Kidney tubule cell (primary cell): ENCODE results near the gene AJUBA.
A peak's percentile ranks its signal among the peaks of the same experiment; 100 is the strongest.
"Not testable (repeated sequence)": the region's sequence is repeated elsewhere in the genome, so short reads cannot be mapped to it uniquely, and the experiment has no call there.

Experiments used
- DNase-seq: peaks from one replicate; pipeline ENCODE4 v3.0.0-alpha.2; 2018; ENCODE audit warnings: low spot score

The AJUBA gene

GRCh38 chr14:22982477-22983245 is at the start of gene AJUBA:
AJUBA (minus strand) TSS chr14:22982551; CDS start chr14:22982266, 285 bp downstream.
- peak; percentile 95 for DNase-seq

GRCh38 chr14:23030936-23031335 is 48.6 kb upstream of the AJUBA start:
- no peak for DNase-seq

- DNase-seq: no peak
These were observed 46.4 kb upstream of the AJUBA start for GRCh38 chr14:23028799-23029198.

GRCh38 chr14:23025151-23025814 is 42.9 kb upstream of the AJUBA start:
- no peak for DNase-seq

DNA sequence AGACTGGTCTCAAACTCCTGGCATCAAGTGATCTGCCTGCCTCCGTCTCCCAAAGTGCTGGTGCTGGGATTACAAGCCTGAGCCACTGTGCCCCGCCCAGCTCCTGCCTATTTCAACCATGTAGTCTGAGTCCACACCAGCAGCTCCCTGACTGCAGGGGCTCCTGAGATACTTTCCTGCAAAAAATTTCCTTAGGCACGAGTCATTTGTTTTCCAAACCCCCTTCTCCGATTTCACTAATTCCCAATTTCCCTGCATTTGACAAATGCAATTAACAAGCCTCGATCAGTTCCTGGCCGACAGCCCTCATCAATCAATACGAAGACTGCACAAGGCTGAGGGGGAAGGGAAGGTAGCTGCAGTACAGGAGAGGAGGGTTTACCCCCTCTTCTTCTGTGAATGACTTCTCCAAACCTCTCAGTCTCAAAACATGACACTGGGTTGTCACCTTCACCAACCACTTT is 42.3 kb upstream of the AJUBA start:
- no peak for DNase-seq

DNA sequence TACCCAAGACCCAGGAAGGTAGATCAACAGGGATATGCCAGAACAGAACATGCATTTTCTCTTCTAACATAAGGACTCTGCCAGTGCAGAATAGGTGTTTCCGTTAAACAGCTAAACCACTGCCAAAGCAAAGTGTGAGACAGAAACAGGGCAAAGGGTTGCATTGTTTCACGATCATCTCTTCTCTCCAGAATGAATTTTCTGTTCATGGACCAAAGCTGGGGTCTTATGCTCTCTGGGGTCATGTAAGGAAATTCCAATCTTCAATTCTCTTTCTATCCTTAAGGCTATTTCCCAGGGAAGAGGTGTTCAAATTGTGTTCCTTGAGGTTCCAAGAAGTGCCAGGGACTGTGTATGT is 41.4 kb upstream of the AJUBA start:
- no peak for DNase-seq

DNA sequence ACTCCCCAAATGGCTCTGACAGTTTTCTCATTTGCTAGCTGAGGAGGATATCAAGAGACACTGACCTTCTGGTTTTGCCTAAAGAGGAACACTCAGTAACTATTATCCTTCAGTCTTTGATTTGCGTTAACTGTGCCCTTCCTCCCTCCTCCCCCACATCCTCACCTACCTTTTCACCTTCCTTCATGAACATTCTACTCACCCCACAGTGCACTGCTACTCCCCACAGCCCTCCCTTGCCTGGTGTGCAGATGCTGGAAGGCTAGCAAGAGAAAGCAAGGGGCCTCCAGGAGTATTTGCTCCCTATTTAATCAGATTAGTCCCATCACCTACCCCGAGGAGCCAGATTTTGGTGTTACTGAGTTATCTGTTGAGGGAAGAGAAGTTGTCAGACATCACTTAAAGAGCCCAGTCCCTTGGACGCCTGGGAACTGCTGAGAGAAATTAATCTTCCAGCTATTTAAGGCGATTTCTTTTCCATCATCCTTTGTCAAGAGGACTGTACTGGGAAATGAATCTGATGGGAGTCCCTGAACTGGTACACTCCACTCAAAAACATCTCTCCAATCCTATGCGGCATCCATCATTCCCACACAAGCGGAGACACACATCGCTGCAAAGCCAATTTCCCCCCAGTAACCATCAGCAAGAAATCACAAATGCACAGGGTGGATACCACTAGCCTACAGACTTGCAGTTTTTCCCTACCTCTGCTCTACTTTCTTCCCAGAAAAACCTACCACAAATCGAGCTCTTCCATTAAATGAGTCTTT is 40.9 kb upstream of the AJUBA start:
- DNase-seq: no peak

DNA sequence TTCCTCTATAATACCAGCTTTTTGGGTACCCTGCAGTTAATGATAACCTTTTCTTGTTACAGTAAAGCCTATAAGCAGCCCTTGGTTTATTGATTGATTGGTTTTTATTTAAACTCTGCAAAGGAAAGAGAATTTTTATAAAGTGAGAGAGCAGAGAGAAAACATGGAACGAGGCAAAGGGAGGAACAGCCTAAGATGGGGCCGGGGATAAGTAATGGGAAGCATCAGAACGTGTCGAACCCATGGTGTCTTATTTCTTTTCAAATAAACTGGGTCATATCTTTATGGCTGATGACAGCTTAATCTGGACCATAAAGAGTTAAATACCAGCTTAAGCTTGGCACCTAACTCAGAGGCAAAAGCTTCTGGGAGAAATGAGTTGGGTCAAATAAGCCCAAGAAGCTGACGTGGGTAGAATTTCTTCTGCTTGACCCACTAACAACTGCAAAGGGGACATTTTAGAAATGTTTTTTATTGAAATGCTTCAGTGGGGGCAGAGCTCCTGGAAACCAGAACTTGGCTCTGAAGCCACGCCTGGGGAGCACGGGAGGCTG is 39.6 kb upstream of the AJUBA start:
- DNase-seq: no peak

DNA sequence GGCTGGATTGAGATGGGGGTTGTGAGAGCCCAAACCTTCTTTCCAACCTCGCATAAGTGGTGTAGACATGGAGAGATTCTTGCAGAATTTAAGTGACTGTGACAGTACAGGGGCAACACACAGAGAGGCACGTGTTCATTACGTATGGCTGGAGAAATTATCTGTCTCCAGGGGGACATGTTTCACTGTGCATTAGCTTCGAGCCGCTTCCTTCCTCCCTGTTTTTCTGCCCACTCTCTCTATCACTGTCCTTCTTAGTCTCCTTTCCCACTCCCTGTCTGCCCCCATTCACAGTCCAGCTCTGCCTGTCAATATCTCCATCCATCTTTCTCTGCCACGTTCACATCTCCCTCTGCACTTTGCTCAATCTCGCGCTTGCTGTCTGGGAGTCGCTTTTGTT is 39.1 kb upstream of the AJUBA start:
- DNase-seq: no peak

DNA sequence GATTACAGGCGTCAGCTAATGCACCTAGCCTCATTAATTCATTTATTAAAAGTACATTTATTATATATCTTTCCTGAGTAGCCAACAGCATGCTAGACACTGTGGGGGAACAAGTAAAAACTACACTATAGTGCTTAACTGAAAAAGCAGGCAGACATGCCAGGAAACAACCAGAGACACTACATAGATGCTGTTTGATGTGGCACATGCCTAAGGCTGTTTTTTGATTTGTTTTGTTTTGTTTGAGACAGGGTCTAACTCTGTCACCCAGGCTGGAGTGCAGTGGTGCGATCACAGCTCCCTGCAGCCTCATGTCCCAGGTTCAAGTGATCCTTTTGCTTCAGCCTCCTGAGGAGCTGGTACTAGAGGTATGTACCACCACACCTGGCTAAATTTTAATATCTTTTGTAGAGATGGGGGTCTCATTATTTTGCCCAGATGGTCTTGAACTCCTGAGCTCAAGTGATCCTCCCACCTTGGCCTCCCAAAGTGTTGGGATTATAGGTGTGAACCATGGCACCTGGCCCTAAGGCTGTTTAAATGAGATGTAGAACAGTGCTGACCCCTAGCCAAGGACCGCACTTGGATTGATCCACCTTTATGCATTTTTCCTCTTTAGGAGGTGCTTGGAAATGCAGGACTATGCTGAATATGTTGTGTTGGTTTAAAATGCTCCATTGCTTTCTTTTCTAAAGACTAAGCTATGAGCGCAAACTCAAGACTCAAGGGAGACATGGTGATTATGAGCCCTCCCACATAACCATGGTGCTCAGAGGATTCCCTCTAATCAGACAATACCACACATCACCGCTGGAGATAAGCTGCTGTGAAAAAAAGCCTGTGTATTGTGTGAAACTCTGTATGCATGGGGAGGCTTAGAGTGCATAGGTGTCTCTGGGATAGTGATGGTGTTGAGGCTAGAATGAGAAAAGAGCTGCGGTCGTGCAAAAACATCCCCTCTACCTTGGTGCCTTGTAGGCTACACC is 38.1 kb upstream of the AJUBA start:
- no peak for DNase-seq

- DNase-seq: no peak
These were observed 35.8 kb upstream of the AJUBA start for GRCh38 chr14:23018107-23018506.

DNA sequence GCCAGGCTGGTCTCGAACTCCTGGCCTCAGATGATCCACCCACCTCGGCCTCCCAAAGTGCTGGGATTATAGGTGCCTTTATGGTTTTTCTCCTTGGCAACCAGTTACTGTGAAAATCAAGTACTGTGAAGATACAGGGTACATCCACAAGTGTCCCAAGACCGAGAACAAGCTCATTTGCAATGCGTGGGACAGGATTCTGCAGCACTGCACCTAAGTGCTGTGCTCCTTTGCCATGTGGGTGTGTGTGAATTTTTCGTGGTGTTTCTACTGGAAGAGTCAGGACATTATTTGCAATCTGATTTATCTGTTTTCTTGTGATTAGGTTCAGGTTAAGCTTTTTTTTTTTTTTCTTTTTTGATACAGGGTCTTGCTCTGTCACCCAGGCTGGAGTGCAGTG is 34.7 kb upstream of the AJUBA start:
- DNase-seq: no peak

- DNase-seq: no peak
These were observed 33.3 kb upstream of the AJUBA start for GRCh38 chr14:23015618-23016017.

GRCh38 chr14:23013749-23014054 is 31.4 kb upstream of the AJUBA start:
- not testable (repeated sequence) for DNase-seq

DNA sequence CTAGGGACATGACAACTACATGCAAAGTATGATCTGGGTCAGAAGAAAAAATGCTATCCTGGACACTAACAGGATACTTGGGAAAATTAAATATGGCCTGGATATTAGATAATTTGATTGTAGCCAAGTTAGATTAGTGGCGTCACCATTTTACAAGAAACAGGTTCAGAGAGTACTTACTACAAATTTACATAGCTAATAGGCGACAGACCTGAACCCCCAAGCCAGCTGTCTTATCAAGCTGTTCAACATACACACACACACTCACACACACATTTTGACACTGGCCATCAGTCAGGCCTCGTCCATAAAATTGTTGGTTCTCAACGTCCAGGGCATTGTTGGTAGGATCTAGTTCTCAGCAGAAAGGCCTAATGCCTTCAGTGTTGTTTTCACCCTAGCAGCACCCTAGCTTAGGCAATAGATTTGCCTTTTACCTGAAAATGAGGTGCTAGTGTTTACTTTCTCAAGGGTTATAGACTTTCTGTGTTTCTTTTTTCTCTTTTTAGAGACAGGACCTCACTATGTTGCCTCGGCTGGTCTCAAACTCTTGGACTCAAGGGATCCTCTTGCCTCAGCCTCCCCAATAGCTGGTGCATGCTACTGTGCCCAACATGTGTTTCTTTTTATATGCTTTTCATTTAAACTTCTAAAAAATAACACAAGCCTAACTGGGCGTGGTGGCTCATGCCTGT is 30.9 kb upstream of the AJUBA start:
- no peak for DNase-seq

- DNase-seq: peak; percentile 74
These were observed 27.8 kb upstream of the AJUBA start, which contains the start of gene C14orf93 for GRCh38 chr14:23009939-23010726. C14orf93 (minus strand) TSS chr14:23010143; CDS start chr14:22999023, 11,120 bp downstream.

DNA sequence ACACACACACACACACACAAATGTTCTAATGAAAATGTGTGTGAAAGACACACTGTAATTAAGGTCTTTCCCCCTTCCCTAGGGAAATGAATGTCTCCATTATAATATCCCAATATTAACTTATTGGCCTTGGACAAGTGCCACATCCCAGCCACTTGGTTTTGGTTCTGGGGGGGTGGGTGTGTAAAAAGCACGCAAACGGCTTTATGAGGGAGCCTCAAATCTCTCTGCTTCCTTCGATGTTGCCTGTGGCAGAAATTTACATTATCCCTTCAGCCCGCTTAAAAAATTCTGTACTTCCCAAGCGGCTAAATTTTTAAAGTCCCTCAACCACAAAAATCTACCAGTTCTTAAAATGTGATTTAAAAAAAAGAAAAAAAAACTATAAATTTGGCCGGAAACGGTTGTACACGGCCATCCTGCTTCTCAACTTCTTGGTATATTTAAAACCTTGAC is 27.2 kb upstream of the AJUBA start:
- DNase-seq: no peak

DNA sequence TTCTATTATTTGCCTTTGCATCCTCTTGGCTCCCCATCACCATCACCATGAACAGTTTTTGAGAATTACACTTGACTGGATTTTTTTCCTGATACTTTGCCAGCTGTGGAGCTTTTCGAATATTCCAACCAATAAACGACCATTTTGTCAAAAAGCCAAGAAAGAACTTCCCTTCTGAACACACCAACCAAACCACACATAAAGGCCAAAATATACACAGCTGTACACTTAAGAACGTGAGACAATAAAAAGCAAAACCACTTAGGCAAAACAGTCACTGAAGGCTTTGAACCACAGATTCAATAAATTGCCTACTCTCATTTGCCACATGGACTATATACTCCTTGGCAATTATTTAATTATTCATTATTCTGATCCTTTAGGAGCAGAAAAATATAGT is 26.5 kb upstream of the AJUBA start:
- no peak for DNase-seq

DNA sequence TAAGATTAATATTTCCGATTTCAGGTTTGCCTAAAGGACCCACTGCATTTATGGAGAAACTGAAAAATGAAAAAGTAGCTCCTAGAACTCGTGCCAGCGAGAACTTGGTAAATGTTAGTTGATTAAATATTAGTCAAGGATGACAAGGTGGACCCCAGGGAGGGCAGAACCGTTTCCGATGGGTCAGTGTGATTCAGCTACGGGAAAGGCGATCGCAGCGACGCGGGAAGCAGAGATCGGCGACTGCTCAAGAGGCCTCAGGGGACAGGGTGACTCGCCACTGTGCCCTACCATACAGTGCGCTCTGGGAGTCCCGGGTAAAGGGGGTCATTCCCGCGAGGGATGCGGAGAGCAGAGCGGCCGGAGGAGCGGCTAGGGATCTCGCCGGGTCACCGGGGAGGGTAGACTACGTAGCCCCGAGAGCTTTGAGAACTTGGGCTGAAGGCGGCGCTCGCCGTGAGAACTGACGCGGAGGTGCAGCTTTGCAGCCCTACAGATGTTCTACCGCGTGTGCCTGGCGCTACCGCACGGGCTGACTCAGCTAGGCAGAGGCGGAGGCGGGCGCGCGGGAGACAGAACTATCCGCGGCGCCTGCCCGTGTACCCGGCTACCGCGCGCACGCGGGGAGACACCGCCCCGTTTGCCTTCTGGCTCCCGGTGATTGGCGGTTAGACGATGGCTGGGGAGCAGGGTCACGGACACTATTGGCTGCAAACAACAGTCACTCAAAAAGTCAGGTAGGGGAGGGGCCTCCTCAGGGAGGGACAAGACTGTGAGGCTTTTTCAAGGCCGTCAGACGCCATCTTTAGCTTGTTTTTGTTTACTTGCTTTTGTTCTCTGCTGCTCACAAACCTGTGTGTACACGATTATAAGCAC is 24.4 kb upstream of the AJUBA start:
- peak; percentile 98 for DNase-seq
